ENCODE results near the gene ADAM17. TPM values are rescaled to one million over a fixed set of nuclear protein-coding genes. Genes with fewer than 3 reads are reported as not detected.
A peak's percentile ranks its signal among the peaks of the same experiment; 100 is the strongest.

The ADAM17 gene
- total and polyA plus RNA-seq, 2 of the 13 experiments (the other 11 are each of a cell fraction or from before 2014, with no cell fraction given): 6.5 to 33.4 TPM

DNA sequence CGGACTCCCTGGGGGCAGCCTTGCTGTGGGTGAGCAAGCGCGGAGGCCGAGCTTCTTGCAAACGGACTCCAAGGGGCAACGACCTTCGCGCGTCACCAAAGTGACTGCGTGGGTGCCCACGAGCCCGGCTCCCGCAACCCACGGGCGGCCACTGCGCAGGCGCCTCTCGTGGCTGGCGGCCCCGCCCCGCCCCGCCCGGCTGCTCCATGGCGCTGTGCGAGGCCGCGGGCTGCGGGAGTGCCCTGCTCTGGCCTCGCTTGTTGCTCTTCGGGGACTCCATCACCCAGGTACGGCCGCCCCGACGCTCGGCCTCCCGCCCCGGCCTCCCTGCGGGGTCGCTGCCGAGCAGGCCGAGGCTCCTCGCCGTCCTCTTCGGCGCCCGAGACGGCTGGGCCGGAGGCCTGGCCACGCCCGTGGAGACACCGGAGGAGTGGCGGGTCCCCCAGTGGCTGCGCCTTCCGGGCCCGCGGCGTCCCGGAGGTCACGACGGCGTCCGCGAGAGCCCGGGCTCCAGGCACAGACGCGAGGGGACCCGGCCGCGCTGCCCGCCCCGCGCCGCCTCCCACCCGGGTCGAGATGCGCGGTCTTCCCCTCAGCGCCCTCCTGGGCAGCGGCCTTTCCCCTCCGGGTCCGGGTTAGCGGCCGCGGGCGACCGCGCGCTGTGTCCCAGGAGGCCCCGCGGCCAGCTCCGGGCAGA lies 81.1 kb downstream of the ADAM17 start, which contains the start of gene IAH1 (continued):
- TF ChIP-seq, protein P1, sequence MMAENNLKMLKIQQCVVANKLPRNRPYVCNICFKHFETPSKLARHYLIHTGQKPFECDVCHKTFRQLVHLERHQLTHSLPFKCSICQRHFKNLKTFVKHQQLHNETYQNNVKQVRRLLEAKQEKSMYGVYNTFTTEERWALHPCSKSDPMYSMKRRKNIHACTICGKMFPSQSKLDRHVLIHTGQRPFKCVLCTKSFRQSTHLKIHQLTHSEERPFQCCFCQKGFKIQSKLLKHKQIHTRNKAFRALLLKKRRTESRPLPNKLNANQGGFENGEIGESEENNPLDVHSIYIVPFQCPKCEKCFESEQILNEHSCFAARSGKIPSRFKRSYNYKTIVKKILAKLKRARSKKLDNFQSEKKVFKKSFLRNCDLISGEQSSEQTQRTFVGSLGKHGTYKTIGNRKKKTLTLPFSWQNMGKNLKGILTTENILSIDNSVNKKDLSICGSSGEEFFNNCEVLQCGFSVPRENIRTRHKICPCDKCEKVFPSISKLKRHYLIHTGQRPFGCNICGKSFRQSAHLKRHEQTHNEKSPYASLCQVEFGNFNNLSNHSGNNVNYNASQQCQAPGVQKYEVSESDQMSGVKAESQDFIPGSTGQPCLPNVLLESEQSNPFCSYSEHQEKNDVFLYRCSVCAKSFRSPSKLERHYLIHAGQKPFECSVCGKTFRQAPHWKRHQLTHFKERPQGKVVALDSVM (CRISPR knock-in tag; IDR thresholded peaks at IDR 0.05): peak; percentile 82
- TF ChIP-seq SIX1 (CRISPR knock-in tag; IDR thresholded peaks at IDR 0.05; ENCODE audit: borderline replicate concordance) (no peak), ESRRA (CRISPR knock-in tag; IDR thresholded peaks at IDR 0.05; ENCODE audit: low read depth) (0 out of 2 replicates have a peak, but pooled peaks have one; percentile 50), RAD21 (CRISPR knock-in tag; IDR thresholded peaks at IDR 0.05) (0 out of 2 replicates have a peak, but pooled peaks have one; percentile 9), KDM2A (CRISPR knock-in tag; IDR thresholded peaks at IDR 0.05; ENCODE audit: borderline replicate concordance, low read depth) (0 out of 2 replicates have a peak, but pooled peaks have one; percentile 16), YY1 (IDR thresholded peaks at IDR 0.05; ENCODE audit: insufficient read depth, insufficient replicate concordance, low read depth, low read length) (peak; percentile 40), AGO1 (IDR thresholded peaks at IDR 0.05; ENCODE audit: low read depth, low read length, poor library complexity, severe bottlenecking) (no peak), ZNF644 (CRISPR knock-in tag; IDR thresholded peaks at IDR 0.05; ENCODE audit: low read depth) (no peak), SRSF9 (IDR thresholded peaks at IDR 0.05; ENCODE audit: borderline replicate concordance, insufficient read depth, low read depth, low read length, poor library complexity, severe bottlenecking) (no peak), ZSCAN29 (CRISPR knock-in tag; conservative IDR thresholded peaks at IDR 0.05) (peak; percentile 59; the same call in 1 of the 2 replicates), TAF1 (CRISPR knock-in tag; IDR thresholded peaks at IDR 0.05) (peak; percentile 29; the same call in 1 of the 2 replicates), HIVEP1 (CRISPR knock-in tag; IDR thresholded peaks at IDR 0.05) (no peak), ZNF530 (CRISPR knock-in tag; IDR thresholded peaks at IDR 0.05; ENCODE audit: low read depth) (no peak), ZNF776 (CRISPR knock-in tag; IDR thresholded peaks at IDR 0.05) (peak; percentile 75; the same call in 1 of the 2 replicates), ARNT2 (CRISPR knock-in tag; IDR thresholded peaks at IDR 0.05; ENCODE audit: low read depth) (peak; percentile 47; the same call in 1 of the 2 replicates), PHF8 (CRISPR knock-in tag; IDR thresholded peaks at IDR 0.05) (peak; percentile 84), ZNF616 (CRISPR knock-in tag; IDR thresholded peaks at IDR 0.05; ENCODE audit: low read depth) (0 out of 2 replicates have a peak, but pooled peaks have one; percentile 46), SAP130 (CRISPR knock-in tag; IDR thresholded peaks at IDR 0.05; ENCODE audit: low read depth) (peak; percentile 25), KLF16 (CRISPR knock-in tag; IDR thresholded peaks at IDR 0.05) (no peak)
- TF ChIP-seq, protein P2, sequence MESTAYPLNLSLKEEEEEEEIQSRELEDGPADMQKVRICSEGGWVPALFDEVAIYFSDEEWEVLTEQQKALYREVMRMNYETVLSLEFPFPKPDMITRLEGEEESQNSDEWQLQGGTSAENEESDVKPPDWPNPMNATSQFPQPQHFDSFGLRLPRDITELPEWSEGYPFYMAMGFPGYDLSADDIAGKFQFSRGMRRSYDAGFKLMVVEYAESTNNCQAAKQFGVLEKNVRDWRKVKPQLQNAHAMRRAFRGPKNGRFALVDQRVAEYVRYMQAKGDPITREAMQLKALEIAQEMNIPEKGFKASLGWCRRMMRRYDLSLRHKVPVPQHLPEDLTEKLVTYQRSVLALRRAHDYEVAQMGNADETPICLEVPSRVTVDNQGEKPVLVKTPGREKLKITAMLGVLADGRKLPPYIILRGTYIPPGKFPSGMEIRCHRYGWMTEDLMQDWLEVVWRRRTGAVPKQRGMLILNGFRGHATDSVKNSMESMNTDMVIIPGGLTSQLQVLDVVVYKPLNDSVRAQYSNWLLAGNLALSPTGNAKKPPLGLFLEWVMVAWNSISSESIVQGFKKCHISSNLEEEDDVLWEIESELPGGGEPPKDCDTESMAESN (CRISPR knock-in tag; conservative IDR thresholded peaks at IDR 0.05): peak; percentile 30; the same call in 1 of the 2 replicates
- TF ChIP-seq, protein P3, sequence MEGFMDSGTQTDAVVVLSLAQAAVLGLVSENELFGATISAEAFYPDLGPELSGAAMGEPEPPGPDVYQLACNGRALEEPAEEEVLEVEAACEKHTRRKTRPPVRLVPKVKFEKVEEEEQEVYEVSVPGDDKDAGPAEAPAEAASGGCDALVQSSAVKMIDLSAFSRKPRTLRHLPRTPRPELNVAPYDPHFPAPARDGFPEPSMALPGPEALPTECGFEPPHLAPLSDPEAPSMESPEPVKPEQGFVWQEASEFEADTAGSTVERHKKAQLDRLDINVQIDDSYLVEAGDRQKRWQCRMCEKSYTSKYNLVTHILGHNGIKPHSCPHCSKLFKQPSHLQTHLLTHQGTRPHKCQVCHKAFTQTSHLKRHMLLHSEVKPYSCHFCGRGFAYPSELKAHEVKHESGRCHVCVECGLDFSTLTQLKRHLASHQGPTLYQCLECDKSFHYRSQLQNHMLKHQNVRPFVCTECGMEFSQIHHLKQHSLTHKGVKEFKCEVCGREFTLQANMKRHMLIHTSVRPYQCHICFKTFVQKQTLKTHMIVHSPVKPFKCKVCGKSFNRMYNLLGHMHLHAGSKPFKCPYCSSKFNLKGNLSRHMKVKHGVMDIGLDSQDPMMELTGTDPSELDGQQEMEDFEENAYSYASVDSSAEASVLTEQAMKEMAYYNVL (CRISPR knock-in tag; IDR thresholded peaks at IDR 0.05; ENCODE audit: borderline replicate concordance): 0 out of 2 replicates have a peak, but pooled peaks have one; percentile 31
- TF ChIP-seq, protein P4, sequence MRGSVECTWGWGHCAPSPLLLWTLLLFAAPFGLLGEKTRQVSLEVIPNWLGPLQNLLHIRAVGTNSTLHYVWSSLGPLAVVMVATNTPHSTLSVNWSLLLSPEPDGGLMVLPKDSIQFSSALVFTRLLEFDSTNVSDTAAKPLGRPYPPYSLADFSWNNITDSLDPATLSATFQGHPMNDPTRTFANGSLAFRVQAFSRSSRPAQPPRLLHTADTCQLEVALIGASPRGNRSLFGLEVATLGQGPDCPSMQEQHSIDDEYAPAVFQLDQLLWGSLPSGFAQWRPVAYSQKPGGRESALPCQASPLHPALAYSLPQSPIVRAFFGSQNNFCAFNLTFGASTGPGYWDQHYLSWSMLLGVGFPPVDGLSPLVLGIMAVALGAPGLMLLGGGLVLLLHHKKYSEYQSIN (CRISPR knock-in tag; IDR thresholded peaks at IDR 0.05; ENCODE audit: borderline replicate concordance): peak; percentile 47; the same call in 1 of the 2 replicates
